Pancreas (tissue), 10 donors: ENCODE results near the gene THOP1. TPM values are rescaled to one million over a fixed set of nuclear protein-coding genes. Genes with fewer than 3 reads are reported as not detected.

Source experiments
- ATAC-seq, 4 donors: fragments of 200-7000 bp; cut with Tn5 transposase; one replicate each; pipeline versions ENCODE4 v1.8.0 to v1.9.1; 2020; ENCODE audit warnings: mild to moderate bottlenecking in 4 of 4, moderate library complexity in 4 of 4
- DNase-seq, 6 donors: peaks; one replicate each; pipeline ENCODE4 v3.0.0-alpha.2; 2020
- FAIRE-seq: peaks from 2 replicates; lab custom pipeline; 2012; peaks lifted over from hg19 to GRCh38; lab: Jason Lieb, UNC
- H3K27ac ChIP-seq, 4 donors: fragments of 200-600 bp; sonication (generic); 1 replicate in 3 of 4; 2 replicates in 1 of 4; pipeline versions ENCODE4 v1.5.0 to v1.8.0; 2020
- H3K27me3 ChIP-seq, 4 donors: fragments of 200-600 bp; one replicate each; pipeline ENCODE4 v1.8.0; 2021
- H3K36me3 ChIP-seq, 3 donors: fragments of 200-600 bp; sonication (generic) in 1 of 3; one replicate each; pipeline versions ENCODE4 v1.5.0 to v1.8.0; 2020 to 2021
- H3K4me1 ChIP-seq, 3 donors: fragments of 200-600 bp; one replicate each; pipeline ENCODE4 v1.8.0; 2021
- H3K4me3 ChIP-seq, 4 donors: fragments of 200-600 bp; sonication (generic) in 2 of 4; one replicate each; pipeline versions ENCODE4 v1.5.0 to v1.8.0; 2020 to 2021
- H3K9me3 ChIP-seq, 4 donors: fragments of 200-600 bp; one replicate each; pipeline ENCODE4 v1.8.0; 2021
- WGBS, 2 donors: extraction: QIAGEN DNeasy Blood & Tissue Kit; methylation state at CpG; one replicate each; pipeline ENCODE4 v1.1.7; 2013; 5-methylcytosine and 5-hydroxymethylcytosine counted together
- intact Hi-C, 3 donors: fragments of 100-400 bp; cut with DNase I; formaldehyde crosslinking; loops; one replicate each; pipeline versions ENCODE4 v1.11.1 to v1.14.2; 2022
- polyA plus RNA-seq, 2 donors: library from polyadenylated mRNA; stranded (reverse); fragments of 200-250 nt; gene quantifications; one replicate each; pipeline ENCODE4 v1.2.3, GENCODE V29; 2013
- total RNA-seq, 6 donors: library from RNA; stranded (reverse); fragmentation: NEBNext Ultra II Directional in 4 of 6; extraction: Animal tissue kit (Norgen Biotek cat#: 25700) in 4 of 6; gene quantifications; one replicate each; pipeline versions ENCODE4 v1.2.1 to v1.2.4, GENCODE V29; 2021 to 2023
- TF ChIP-seq, protein P1 (sequence below), 4 donors: fragments of 200-600 bp; sonication (generic) in 3 of 4; IDR thresholded peaks; one replicate each; pipeline versions ENCODE4 v1.5.0 to v1.8.0; 2021; ENCODE audit warnings: antibody characterized with exemption in 4 of 4
- donor health status: healthy with polysubstance abuse.
- donor health status: DM: no; HTN: no; CAD: no; lungs with moderate emphysema.
- donor health status: DM: no; HTN: no; CAD: no.
- donor health status: control.
- donor health status: control.
- donor health status: Bipolar disorder and iron deficiency.
- donor health status: DM: yes; HTN: yes; CAD: no.
- donor health status: DM: no; HTN: no; CAD: no.
- donor health status: DM: no; HTN: no; CAD: no.
- donor health status: DM: yes; HTN: yes; CAD: no.

The THOP1 gene
- total and polyA plus RNA-seq, 8 donors: 11.6 to 124 (median 20.5) TPM

- intact Hi-C loops: no loop called here
- TF ChIP-seq, protein P1, sequence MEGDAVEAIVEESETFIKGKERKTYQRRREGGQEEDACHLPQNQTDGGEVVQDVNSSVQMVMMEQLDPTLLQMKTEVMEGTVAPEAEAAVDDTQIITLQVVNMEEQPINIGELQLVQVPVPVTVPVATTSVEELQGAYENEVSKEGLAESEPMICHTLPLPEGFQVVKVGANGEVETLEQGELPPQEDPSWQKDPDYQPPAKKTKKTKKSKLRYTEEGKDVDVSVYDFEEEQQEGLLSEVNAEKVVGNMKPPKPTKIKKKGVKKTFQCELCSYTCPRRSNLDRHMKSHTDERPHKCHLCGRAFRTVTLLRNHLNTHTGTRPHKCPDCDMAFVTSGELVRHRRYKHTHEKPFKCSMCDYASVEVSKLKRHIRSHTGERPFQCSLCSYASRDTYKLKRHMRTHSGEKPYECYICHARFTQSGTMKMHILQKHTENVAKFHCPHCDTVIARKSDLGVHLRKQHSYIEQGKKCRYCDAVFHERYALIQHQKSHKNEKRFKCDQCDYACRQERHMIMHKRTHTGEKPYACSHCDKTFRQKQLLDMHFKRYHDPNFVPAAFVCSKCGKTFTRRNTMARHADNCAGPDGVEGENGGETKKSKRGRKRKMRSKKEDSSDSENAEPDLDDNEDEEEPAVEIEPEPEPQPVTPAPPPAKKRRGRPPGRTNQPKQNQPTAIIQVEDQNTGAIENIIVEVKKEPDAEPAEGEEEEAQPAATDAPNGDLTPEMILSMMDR (IDR thresholded peaks at IDR 0.05): no peak
- FAIRE-seq (no peak), DNase-seq (peak in 1 of 6 donors; percentile 48), ATAC-seq (no peak)
- H3K27me3 ChIP-seq: no peaks in the 10 kb centered on the region
- H3K27ac ChIP-seq: no peak overlapping the region
- H3K36me3 ChIP-seq: peaks cover 0 to 8% (median 0%) of the 10 kb centered on the region in 3 donors
- no peak overlapping the region for H3K4me3 ChIP-seq
- 87 to 90% methylated on average over 26 to 27 of the region's 27 CpGs for WGBS, 2 donors
- H3K9me3 ChIP-seq: no peaks in the 10 kb centered on the region
- no peaks in the 10 kb centered on the region for H3K4me1 ChIP-seq
Observed at GRCh38 chr19:2804156-2805004, 19.1 kb downstream of the THOP1 start.

DNA sequence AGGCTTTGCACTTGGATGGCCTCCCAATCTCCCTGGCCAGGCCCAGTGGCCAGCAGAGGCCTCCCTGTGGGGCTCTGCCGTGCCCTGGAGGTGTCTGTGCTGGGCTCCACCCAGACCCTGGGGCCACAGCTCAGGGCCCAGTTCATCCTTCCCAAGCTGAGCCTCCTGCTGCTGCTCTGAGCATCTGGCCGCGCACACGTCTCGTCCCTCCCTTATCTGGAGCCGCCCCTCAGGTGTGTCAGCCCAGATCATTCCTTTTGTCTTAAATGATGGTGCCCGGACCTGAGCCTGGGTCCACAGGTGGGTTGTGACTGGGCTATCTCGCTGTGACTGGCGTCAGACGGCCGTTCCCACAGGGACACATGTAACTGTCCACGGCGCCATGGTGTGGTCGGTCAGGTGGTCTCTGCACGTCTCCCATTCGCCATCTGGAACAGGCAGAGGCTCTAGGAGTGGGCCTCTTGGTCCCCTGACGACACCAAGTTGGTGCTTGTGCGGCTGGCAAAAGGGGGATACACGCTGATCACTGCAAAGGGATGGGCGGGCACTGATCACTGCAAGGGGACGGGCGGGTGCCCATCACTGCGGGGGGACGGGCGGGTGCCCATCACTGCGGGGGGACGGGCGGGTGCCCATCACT is 20.1 kb downstream of the THOP1 start:
- intact Hi-C loops: no loop called here
- Histone ChIP-seq H3K36me3 (peaks cover 0 to 8% (median 0%) of the 10 kb centered on the region in 3 donors), H3K9me3 (no peaks in the 10 kb centered on the region), H3K4me1 (no peaks in the 10 kb centered on the region), H3K4me3 (no peak overlapping the region), H3K27me3 (no peaks in the 10 kb centered on the region), H3K27ac (no peak overlapping the region)
- no peak for DNase-seq
- WGBS, 2 donors: 94 to 96% methylated on average over 23 to 28 of the region's 28 CpGs
- FAIRE-seq: no peak
- TF ChIP-seq, protein P1 (IDR thresholded peaks at IDR 0.05): no peak
- no peak for ATAC-seq

GRCh38 chr19:2805991-2806649 is 20.8 kb downstream of the THOP1 start:
- peaks cover 0 to 8% (median 0%) of the 10 kb centered on the region in 3 donors for H3K36me3 ChIP-seq
- H3K9me3 ChIP-seq: no peaks in the 10 kb centered on the region
- FAIRE-seq (no peak), ATAC-seq (no peak), DNase-seq (no peak)
- no peaks in the 10 kb centered on the region for H3K27me3 ChIP-seq
- TF ChIP-seq, protein P1 (IDR thresholded peaks at IDR 0.05): no peak
- H3K27ac ChIP-seq: no peak overlapping the region
- intact Hi-C loops: no loop called here
- no peak overlapping the region for H3K4me3 ChIP-seq
- H3K4me1 ChIP-seq: no peaks in the 10 kb centered on the region
- WGBS, 2 donors: 96 to 97% methylated on average over 23 of the region's 23 CpGs

GRCh38 chr19:2806736-2807378 is 21.6 kb downstream of the THOP1 start:
- WGBS, 2 donors: 96% methylated on average over 34 of the region's 34 CpGs
- Histone ChIP-seq H3K27ac (no peak overlapping the region), H3K4me3 (no peak overlapping the region), H3K36me3 (peaks cover 0 to 8% (median 0%) of the 10 kb centered on the region in 3 donors), H3K9me3 (no peaks in the 10 kb centered on the region), H3K4me1 (no peaks in the 10 kb centered on the region), H3K27me3 (no peaks in the 10 kb centered on the region)
- FAIRE-seq (no peak), DNase-seq (no peak), ATAC-seq (no peak)
- intact Hi-C loops: no loop called here
- TF ChIP-seq, protein P1 (IDR thresholded peaks at IDR 0.05): no peak
